GM12872 (cell line): ENCODE results near the gene CD200.

Source experiments
- TF ChIP-seq, protein P1 (sequence below): IDR thresholded peaks from 3 replicates; pipeline ENCODE4 v1.5.1; 2011; ENCODE audit warnings: low read depth, mild to moderate bottlenecking, low read length, moderate library complexity; ENCODE audit not compliant: insufficient read depth

Gene CD200, protein sequence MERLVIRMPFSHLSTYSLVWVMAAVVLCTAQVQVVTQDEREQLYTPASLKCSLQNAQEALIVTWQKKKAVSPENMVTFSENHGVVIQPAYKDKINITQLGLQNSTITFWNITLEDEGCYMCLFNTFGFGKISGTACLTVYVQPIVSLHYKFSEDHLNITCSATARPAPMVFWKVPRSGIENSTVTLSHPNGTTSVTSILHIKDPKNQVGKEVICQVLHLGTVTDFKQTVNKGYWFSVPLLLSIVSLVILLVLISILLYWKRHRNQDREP

DNA sequence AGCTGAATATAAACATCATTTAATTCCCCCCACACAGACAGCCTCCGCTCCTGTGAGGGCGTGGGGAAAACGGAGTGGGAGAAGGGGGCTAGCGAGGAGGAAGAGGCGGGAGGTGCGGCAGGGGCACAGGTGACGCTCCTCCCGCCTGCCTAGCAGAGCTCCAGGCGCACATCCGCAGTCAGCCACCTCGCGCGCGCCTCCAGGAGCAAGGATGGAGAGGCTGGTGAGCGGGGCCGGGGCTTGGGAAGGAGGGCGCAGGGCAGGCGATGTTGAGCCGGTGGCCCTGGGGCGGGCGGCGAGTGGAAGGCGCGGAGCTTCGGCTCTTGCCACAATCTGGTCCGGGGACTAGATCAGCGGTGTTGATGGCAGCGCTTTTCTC, at the start of gene CD200:
CD200 (plus strand) TSS at position 155 of the 379 bp plus-strand sequence; CDS start at position 212, 57 bp downstream.
- TF ChIP-seq, protein P1, sequence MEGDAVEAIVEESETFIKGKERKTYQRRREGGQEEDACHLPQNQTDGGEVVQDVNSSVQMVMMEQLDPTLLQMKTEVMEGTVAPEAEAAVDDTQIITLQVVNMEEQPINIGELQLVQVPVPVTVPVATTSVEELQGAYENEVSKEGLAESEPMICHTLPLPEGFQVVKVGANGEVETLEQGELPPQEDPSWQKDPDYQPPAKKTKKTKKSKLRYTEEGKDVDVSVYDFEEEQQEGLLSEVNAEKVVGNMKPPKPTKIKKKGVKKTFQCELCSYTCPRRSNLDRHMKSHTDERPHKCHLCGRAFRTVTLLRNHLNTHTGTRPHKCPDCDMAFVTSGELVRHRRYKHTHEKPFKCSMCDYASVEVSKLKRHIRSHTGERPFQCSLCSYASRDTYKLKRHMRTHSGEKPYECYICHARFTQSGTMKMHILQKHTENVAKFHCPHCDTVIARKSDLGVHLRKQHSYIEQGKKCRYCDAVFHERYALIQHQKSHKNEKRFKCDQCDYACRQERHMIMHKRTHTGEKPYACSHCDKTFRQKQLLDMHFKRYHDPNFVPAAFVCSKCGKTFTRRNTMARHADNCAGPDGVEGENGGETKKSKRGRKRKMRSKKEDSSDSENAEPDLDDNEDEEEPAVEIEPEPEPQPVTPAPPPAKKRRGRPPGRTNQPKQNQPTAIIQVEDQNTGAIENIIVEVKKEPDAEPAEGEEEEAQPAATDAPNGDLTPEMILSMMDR, result no peak

DNA sequence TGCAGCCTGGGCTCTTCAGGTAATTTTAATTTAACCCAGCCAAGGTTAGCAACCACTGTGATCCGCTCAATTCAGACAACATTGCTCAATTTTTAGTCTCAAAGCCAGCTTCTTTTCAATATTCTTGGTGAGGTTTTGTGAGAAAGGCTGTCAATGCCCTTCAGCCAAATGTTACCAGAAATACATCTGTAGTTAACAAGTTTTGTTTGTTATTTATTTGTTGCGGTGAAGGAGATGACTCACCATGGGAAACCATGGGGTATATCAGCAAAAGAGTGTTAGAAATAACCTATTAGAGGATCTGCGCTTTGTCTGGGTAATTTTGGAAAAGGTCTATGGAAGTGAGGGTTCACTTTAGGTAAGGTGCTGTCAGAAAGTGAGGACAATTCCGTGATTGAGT, 43.9 kb upstream of the CD200 start:
- TF ChIP-seq, protein P1, result no peak

DNA sequence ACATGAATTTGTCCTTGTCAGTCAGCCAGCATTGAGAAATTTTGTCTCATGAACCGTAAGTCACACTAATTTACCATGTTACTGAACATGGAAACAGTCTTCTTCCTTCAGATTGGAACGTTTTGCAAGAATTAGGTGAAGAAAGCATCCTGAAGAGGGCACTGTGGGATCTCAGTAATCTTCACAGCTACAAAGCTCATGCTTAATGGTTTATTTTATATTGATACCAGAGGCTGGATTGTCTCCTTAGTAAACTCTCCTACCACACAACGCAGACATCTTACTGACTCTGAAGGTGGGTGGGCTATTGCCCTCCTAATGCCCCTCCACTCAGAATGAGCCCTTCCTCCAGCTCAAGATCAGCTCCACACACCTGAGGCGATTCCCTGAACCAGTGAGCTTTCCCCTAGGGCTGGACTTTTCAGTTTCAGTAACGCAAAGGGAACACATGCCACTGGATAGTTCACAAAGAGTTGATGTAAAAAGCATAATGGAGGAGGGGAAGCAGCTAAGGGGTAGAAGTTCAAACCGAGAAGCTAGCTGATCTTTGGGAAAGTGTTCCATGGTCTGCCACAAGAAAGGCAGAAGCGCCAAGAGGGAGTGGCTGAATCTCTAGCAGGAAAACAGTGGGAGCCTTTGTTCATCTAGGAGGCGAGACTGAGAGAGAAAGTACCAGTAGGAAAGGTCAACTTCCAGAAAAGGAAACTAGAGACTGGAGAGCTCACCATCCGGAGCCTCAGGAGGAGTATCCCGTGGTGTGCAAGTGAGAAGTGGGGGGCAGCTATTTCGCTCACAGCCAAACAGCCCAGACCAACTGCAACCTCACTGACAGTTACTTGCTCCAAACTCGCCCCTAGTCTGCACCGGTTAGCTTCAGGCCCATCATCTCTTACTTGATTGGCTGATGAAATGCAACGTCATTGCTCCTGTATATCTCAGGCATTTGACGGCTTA, 39.3 kb upstream of the CD200 start, which contains the start of gene SLC9C1:
SLC9C1 (minus strand) TSS at position 849 of the 954 bp plus-strand sequence. CDS start 7,425 bp downstream, outside the sequence.
- TF ChIP-seq, protein P1, result peak; percentile 66

DNA sequence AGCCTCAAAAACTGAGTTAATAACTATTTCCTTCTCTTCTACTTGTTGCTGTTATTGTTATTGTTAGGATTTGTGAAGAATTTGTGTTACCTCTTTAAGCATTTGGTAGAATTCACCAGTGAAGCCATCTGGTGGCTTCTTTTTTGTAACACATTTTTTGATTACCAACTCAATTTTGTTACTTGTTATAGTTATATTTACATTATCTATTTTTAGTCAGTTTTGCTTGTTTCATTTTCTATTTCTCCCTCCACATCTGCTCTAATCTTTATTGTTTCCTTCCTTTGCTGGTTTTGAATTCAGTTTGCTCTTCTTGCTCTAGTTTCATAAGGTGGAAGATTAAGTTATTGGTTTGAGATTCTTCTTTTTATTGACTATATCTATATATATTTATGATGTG, 35.2 kb upstream of the CD200 start:
- TF ChIP-seq, protein P1, result no peak

DNA sequence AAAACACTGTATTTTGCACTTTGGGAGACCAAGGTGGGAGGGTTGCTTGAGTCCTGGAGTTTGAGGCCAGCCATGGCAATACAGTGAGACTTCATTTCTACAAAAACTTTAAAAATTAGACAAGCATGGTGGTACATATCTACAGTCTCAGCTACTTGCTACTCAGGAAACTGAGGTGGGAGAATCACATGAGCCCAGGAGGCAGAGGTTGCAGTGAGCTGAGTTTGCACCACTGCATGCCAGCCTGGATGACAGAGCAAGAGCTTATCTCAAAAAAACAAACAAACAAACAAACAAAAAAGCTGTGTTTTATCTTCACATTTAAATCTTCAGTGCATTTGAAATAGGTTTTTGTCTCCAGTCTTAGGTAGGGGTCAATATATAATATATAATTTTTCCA, 34.2 kb upstream of the CD200 start:
- TF ChIP-seq, protein P1, result no peak

DNA sequence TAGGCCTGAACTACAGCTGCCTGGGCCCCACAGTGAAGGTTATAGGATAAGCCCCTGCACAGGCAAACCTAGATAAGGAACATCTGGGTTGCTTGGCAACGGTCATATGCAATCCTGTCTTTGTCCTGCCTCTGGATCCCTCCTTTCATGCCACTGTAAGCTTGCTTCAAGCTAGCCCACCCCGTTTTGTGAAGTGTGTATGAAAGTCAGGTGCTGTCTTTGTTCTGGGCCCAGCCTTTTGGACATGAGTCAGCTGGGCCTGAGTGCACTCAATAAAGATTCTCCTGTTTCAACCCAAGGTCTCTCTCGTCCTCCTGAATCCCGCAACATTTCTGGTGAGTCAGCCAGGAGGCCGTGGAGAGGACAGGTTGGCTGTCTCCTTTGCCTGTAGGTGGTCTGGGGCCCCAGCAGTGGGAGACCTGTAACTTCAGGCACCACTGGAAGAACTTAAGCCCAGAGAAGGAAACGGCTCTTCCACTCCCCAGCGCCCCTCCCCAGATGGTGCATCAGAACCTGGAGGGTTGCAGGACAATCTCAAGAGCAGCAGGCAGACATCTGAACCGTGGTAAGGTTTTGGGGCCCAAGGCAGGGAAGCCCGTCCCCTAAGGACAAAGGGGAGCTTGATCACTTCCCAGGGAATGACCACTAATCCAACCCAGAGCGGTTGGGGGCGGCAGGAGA, 30.7 kb upstream of the CD200 start:
- TF ChIP-seq, protein P1, result no peak
